GM23338 (cell line): ENCODE results near the gene CMTR1.

Experiments
- CTCF ChIP-seq, 2 experiments: fragments of 200-600 bp in 1 of 2; sonication (generic) in 1 of 2; conservative IDR thresholded peaks; 2 replicates each; pipeline versions ENCODE4 v1.5.1 to v1.6.1; 2016 to 2017; ENCODE audit warnings: antibody characterized with exemption in 2 of 2, low read depth in 2 of 2, mild to moderate bottlenecking in 2 of 2, moderate library complexity in 1 of 2
- EZH2 ChIP-seq: fragments of 200-600 bp; sonication (generic); IDR thresholded peaks from one replicate; pipeline ENCODE4 v1.8.0; 2017; ENCODE audit warnings: antibody characterized with exemption, mild to moderate bottlenecking, low read depth; ENCODE audit not compliant: unreplicated experiment
- EZH2phosphoT487 ChIP-seq: fragments of 200-600 bp; sonication (generic); IDR thresholded peaks from one replicate; pipeline ENCODE4 v1.8.1; 2018; ENCODE audit warnings: antibody characterized with exemption; ENCODE audit not compliant: unreplicated experiment
- NANOG ChIP-seq: IDR thresholded peaks from 2 replicates; pipeline ENCODE4 v1.6.1; 2016; ENCODE audit warnings: antibody characterized with exemption, borderline replicate concordance
- POLR2AphosphoS5 ChIP-seq: IDR thresholded peaks from 2 replicates; pipeline ENCODE4 v1.6.1; 2016; ENCODE audit warnings: antibody characterized with exemption, low read depth

- TF ChIP-seq CTCF (conservative IDR thresholded peaks at IDR 0.05; ENCODE audit: low read depth in 2 of 2) (no peak), NANOG (no peak), POLR2AphosphoS5 (no peak), EZH2phosphoT487 (no peak), EZH2 (no peak)
Measured at GRCh38 chr6:37493661-37493995, 60.6 kb downstream of the CMTR1 start.
